HEK293 (cell line): Measurements from ENCODE around the gene PHF13.

Source experiments
- CTCF ChIA-PET: fragments of 350-600 bp; formaldehyde crosslinking; extraction: SDS; loops from one replicate; lab custom pipeline; 2021; ENCODE audit warnings: antibody characterized with exemption; lab: Yijun Ruan, JAX
- POLR2A ChIA-PET: fragments of 300-600 bp; formaldehyde crosslinking; extraction: SDS; loops from one replicate; lab custom pipeline; 2020; ENCODE audit warnings: antibody characterized with exemption, inconsistent platforms; lab: Yijun Ruan, JAX
- H3K27ac ChIP-seq: fragments of 200-500 bp; sonication (Bioruptor generic); 2 replicates; pipeline ENCODE4 v1.5.1; 2014; ENCODE audit warnings: low read depth, low read length, control low read depth, inconsistent platforms; ENCODE audit errors: extremely low read depth
- H3K36me3 ChIP-seq, 2 experiments: fragments of 200-500 bp in 1 of 2; sonication (Bioruptor generic) in 1 of 2; 1 replicate in 1 of 2; 2 replicates in 1 of 2; pipeline ENCODE4 v1.5.1; 2014 to 2017; ENCODE audit warnings: inconsistent platforms in 2 of 2, low read length in 2 of 2; ENCODE audit not compliant: control insufficient read depth in 2 of 2, insufficient read depth in 1 of 2
- H3K4me1 ChIP-seq: fragments of 200-500 bp; sonication (Bioruptor generic); 2 replicates; pipeline ENCODE4 v1.5.1; 2014; ENCODE audit warnings: mild to moderate bottlenecking, low read length, inconsistent platforms; ENCODE audit not compliant: control insufficient read depth, insufficient read depth
- H3K4me3 ChIP-seq: 2 replicates; pipeline ENCODE4 v1.5.1; 2011; ENCODE audit warnings: low read depth, mild to moderate bottlenecking, control low read depth, low read length, moderate library complexity
- H3K9me3 ChIP-seq: fragments of 200-500 bp; sonication (Bioruptor generic); 2 replicates; pipeline ENCODE4 v1.5.1; 2014; ENCODE audit warnings: low read depth, low read length, inconsistent platforms; ENCODE audit not compliant: control insufficient read depth, insufficient read depth
- FEZF1 ChIP-seq: fragments of 450-650 bp; formaldehyde crosslinking; IDR thresholded peaks from 2 replicates; pipeline ENCODE4 v1.5.1; 2016; ENCODE audit warnings: missing biosample characterization, missing genetic modification characterization
- HOXC10 ChIP-seq: sonication (generic); formaldehyde crosslinking; IDR thresholded peaks from 2 replicates; pipeline ENCODE4 v1.8.1; 2023; ENCODE audit warnings: mild to moderate bottlenecking, missing genetic modification reagents
- IKZF3 ChIP-seq: fragments of 450-650 bp; IDR thresholded peaks from 2 replicates; pipeline ENCODE4 v1.5.0; 2018; ENCODE audit warnings: missing biosample characterization, mild to moderate bottlenecking, missing genetic modification characterization, moderate library complexity
- KLF1 ChIP-seq: fragments of 450-650 bp; formaldehyde crosslinking; IDR thresholded peaks from 2 replicates; pipeline ENCODE4 v1.5.1; 2016; ENCODE audit warnings: missing biosample characterization, missing genetic modification characterization
- KLF10 ChIP-seq: fragments of 450-650 bp; IDR thresholded peaks from 2 replicates; pipeline ENCODE4 v1.5.1; 2018; ENCODE audit warnings: missing biosample characterization, mild to moderate bottlenecking, missing genetic modification characterization
- MYNN ChIP-seq: fragments of 450-650 bp; formaldehyde crosslinking; IDR thresholded peaks from 2 replicates; pipeline ENCODE4 v1.5.1; 2016; ENCODE audit warnings: missing biosample characterization, missing genetic modification characterization, borderline replicate concordance
- PBX3 ChIP-seq: sonication (generic); formaldehyde crosslinking; IDR thresholded peaks from 2 replicates; pipeline ENCODE4 v1.8.1; 2022; ENCODE audit warnings: mild to moderate bottlenecking, moderate library complexity, missing genetic modification reagents
- SALL2 ChIP-seq: fragments of 450-650 bp; formaldehyde crosslinking; IDR thresholded peaks from 2 replicates; pipeline ENCODE4 v1.5.0; 2017; ENCODE audit warnings: missing biosample characterization, mild to moderate bottlenecking, missing genetic modification characterization, borderline replicate concordance
- SCRT1 ChIP-seq: fragments of 450-650 bp; formaldehyde crosslinking; IDR thresholded peaks from 2 replicates; pipeline ENCODE4 v1.5.1; 2016; ENCODE audit warnings: missing biosample characterization, missing genetic modification characterization, borderline replicate concordance
- SP2 ChIP-seq: fragments of 450-650 bp; formaldehyde crosslinking; IDR thresholded peaks from 2 replicates; pipeline ENCODE4 v1.5.1; 2016; ENCODE audit warnings: missing biosample characterization, missing genetic modification characterization
- TCF7L2 ChIP-seq: IDR thresholded peaks from 2 replicates; pipeline ENCODE4 v1.6.1; 2011; ENCODE audit warnings: low read depth, mild to moderate bottlenecking, inconsistent platforms, low read length, moderate library complexity, borderline replicate concordance
- ZBTB1 ChIP-seq: fragments of 450-650 bp; formaldehyde crosslinking; IDR thresholded peaks from 2 replicates; pipeline ENCODE4 v1.5.1; 2016; ENCODE audit warnings: missing biosample characterization, missing genetic modification characterization
- ZFHX2 ChIP-seq: fragments of 450-650 bp; formaldehyde crosslinking; conservative IDR thresholded peaks from 2 replicates; pipeline ENCODE4 v1.5.1; 2016; ENCODE audit warnings: missing biosample characterization, missing genetic modification characterization
- ZFP69B ChIP-seq: fragments of 450-650 bp; formaldehyde crosslinking; IDR thresholded peaks from 2 replicates; pipeline ENCODE4 v1.5.1; 2016; ENCODE audit warnings: missing biosample characterization, missing genetic modification characterization
- ZNF146 ChIP-seq: fragments of 450-650 bp; formaldehyde crosslinking; IDR thresholded peaks from 2 replicates; pipeline ENCODE4 v1.5.1; 2016; ENCODE audit warnings: missing biosample characterization, missing genetic modification characterization
- ZNF280D ChIP-seq: fragments of 450-650 bp; formaldehyde crosslinking; IDR thresholded peaks from 2 replicates; pipeline ENCODE4 v1.5.1; 2016; ENCODE audit warnings: missing biosample characterization, missing genetic modification characterization
- ZNF335 ChIP-seq: fragments of 450-650 bp; formaldehyde crosslinking; conservative IDR thresholded peaks from 2 replicates; pipeline ENCODE4 v1.5.1; 2016; ENCODE audit warnings: missing biosample characterization, missing genetic modification characterization
- ZNF341 ChIP-seq: fragments of 450-650 bp; formaldehyde crosslinking; IDR thresholded peaks from 2 replicates; pipeline ENCODE4; 2016; ENCODE audit warnings: low read depth, missing biosample characterization, missing genetic modification characterization
- ZNF610 ChIP-seq: fragments of 450-650 bp; formaldehyde crosslinking; IDR thresholded peaks from 2 replicates; pipeline ENCODE4 v1.5.1; 2016; ENCODE audit warnings: missing biosample characterization, missing genetic modification characterization, borderline replicate concordance

PHF13 gene

GRCh38 chr1:6621429-6622391 lies 8.2 kb downstream of the PHF13 start:
- H3K9me3 ChIP-seq: no peaks in the 10 kb centered on the region
- ChIA-PET CTCF (interaction anchor here (0.7 to 1.1 kb wide), 2 partner anchors 13 to 57 kb away, joined by 3 to 7 read pairs; no protein-coding TSS in a partner anchor), POLR2A (interaction anchor here (1.6 kb wide), 1 partner anchor 19 kb away, joined by 3 read pairs; the partner anchor contains the start of gene KLHL21)
- H3K36me3 ChIP-seq: peaks cover 30 to 80% of the 10 kb centered on the region in 2 experiments; a peak in 2 of 3 replicates
- TF ChIP-seq TCF7L2 (no peak), FEZF1 (tag by site-specific recombination) (peak; percentile 38; the same call in 1 of the 2 replicates), ZNF146 (peak; percentile 46), ZFHX2 (tag by site-specific recombination) (0 out of 2 replicates have a peak, but pooled peaks have one; percentile 18), IKZF3 (peak; percentile 18; the same call in 1 of the 2 replicates)
- H3K27ac ChIP-seq: no peak overlapping the region
- H3K4me1 ChIP-seq: no peaks in the 10 kb centered on the region
- H3K4me3 ChIP-seq: no peak overlapping the region

GRCh38 chr1:6622396-6623152 lies 9.0 kb downstream of the PHF13 start:
- H3K4me1 ChIP-seq: no peaks in the 10 kb centered on the region
- no peaks in the 10 kb centered on the region for H3K9me3 ChIP-seq
- TF ChIP-seq ZFP69B (tag by site-specific recombination) (0 out of 2 replicates have a peak, but pooled peaks have one; percentile 28), SCRT1 (tag by site-specific recombination) (no peak)
- peaks cover 25 to 80% of the 10 kb centered on the region in 2 experiments; a peak in 2 of 3 replicates for H3K36me3 ChIP-seq
- CTCF ChIA-PET: interaction anchor here (0.7 to 1.9 kb wide), 3 partner anchors 12 to 68 kb away, joined by 3 to 8 read pairs (median 6); partner anchors contain the start of gene TAS1R1
- no peak overlapping the region for H3K27ac ChIP-seq
- H3K4me3 ChIP-seq: no peak overlapping the region
- POLR2A ChIA-PET: no interaction called here

GRCh38 chr1:6623269-6623965 lies 9.9 kb downstream of the PHF13 start:
- POLR2A ChIA-PET: interaction anchor here (1.7 kb wide), 1 partner anchor 21 kb away, joined by 11 read pairs; the partner anchor contains the start of gene KLHL21
- H3K36me3 ChIP-seq: peaks cover 25 to 80% of the 10 kb centered on the region in 2 experiments; a peak in 2 of 3 replicates
- CTCF ChIA-PET: interaction anchor here (0.7 to 1.9 kb wide), 4 partner anchors 11 to 1082 kb away, joined by 3 to 8 read pairs (median 4); partner anchors contain the start of gene TAS1R1

GRCh38 chr1:6624710-6625583 lies 11.4 kb downstream of the PHF13 start, which contains the start of gene THAP3:
Gene THAP3, plus strand, starts transcription at chr1:6624868. Its CDS starts 351 bp downstream, at chr1:6625219.
- no peaks in the 10 kb centered on the region for H3K9me3 ChIP-seq
- CTCF ChIA-PET: interaction anchor here (1.1 kb wide), 1 partner anchor 139 kb away, joined by 3 read pairs; no protein-coding TSS in a partner anchor
- no peaks in the 10 kb centered on the region for H3K4me1 ChIP-seq
- H3K36me3 ChIP-seq: peaks cover 22 to 80% of the 10 kb centered on the region in 2 experiments; a peak in 2 of 3 replicates
- POLR2A ChIA-PET: interaction anchor here (0.8 to 1.7 kb wide), 5 partner anchors 9 to 23 kb away, joined by 3 to 11 read pairs (median 5); partner anchors contain the start of genes KLHL21 and PHF13
- peak within 1 kb of the TSS; percentile 93 for H3K27ac ChIP-seq
- H3K4me3 ChIP-seq: peak within 1 kb of the TSS; percentile 80
- no peak for TF ChIP-seq ZFHX2 (tag by site-specific recombination)
- peak; percentile 41; the same call in 1 of the 2 replicates for TF ChIP-seq ZNF341 (tag by site-specific recombination)
- no peak for TF ChIP-seq HOXC10 (CRISPR knock-in tag)
- no peak for TF ChIP-seq SALL2 (tag by site-specific recombination)
- TF ChIP-seq SP2 (tag by site-specific recombination): peak; percentile 86
- TF ChIP-seq PBX3 (CRISPR knock-in tag): peak; percentile 76; the same call in 1 of the 2 replicates
- TF ChIP-seq KLF1: peak; percentile 68
- TF ChIP-seq ZNF280D: peak; percentile 33; the same call in 1 of the 2 replicates
- TF ChIP-seq ZBTB1: no peak

More at GRCh38 chr1:6623269-6623965, 9.9 kb downstream of the PHF13 start:
- H3K27ac ChIP-seq: no peak overlapping the region
- H3K4me1 ChIP-seq: no peaks in the 10 kb centered on the region
- H3K4me3 ChIP-seq: no peak overlapping the region
- H3K9me3 ChIP-seq: no peaks in the 10 kb centered on the region
- TF ChIP-seq MYNN (tag by site-specific recombination) (no peak), KLF10 (tag by site-specific recombination) (no peak), ZNF335 (tag by site-specific recombination) (no peak), ZNF610 (tag by site-specific recombination) (no peak)
